Smooth muscle cell (in vitro differentiated cells): ENCODE results near the gene RSPH9. TPM values are rescaled to one million over a fixed set of nuclear protein-coding genes. Genes with fewer than 3 reads are reported as not detected.

Experiments
- DNase-seq: peaks from one replicate; lab custom pipeline; 2025; ENCODE audit not compliant: unreplicated experiment; lab: John Stamatoyannopoulos, UW
- H2AFZ ChIP-seq: fragments of 200-600 bp; sonication (generic); 2 replicates; pipeline ENCODE4 v1.6.0; 2016; ENCODE audit warnings: antibody characterized with exemption, low read depth, mild to moderate bottlenecking
- H3F3A ChIP-seq: fragments of 200-600 bp; sonication (generic); 2 replicates; pipeline ENCODE4 v1.6.0; 2017; ENCODE audit warnings: antibody characterized with exemption, low read depth
- H3K27ac ChIP-seq: fragments of 200-600 bp; sonication (generic); 2 replicates; pipeline ENCODE4 v1.5.1; 2016; ENCODE audit warnings: low read depth, mild to moderate bottlenecking
- H3K27me3 ChIP-seq: fragments of 200-600 bp; sonication (generic); 2 replicates; pipeline ENCODE4 v1.6.1; 2016; ENCODE audit warnings: low read depth, mild to moderate bottlenecking
- H3K36me3 ChIP-seq: fragments of 200-600 bp; sonication (generic); 2 replicates; pipeline ENCODE4 v1.5.1; 2016; ENCODE audit warnings: low read depth
- H3K4me1 ChIP-seq: fragments of 200-600 bp; sonication (generic); 2 replicates; pipeline ENCODE4 v1.5.1; 2016; ENCODE audit warnings: low read depth
- H3K4me2 ChIP-seq: fragments of 200-600 bp; sonication (generic); 2 replicates; pipeline ENCODE4 v1.6.0; 2016; ENCODE audit warnings: mild to moderate bottlenecking
- H3K4me3 ChIP-seq: fragments of 200-600 bp; sonication (generic); 2 replicates; pipeline ENCODE4 v1.5.1; 2016; ENCODE audit warnings: mild to moderate bottlenecking
- H3K79me2 ChIP-seq: fragments of 200-600 bp; sonication (generic); 2 replicates; pipeline ENCODE4 v1.6.0; 2016; ENCODE audit warnings: low read depth, mild to moderate bottlenecking
- H3K9ac ChIP-seq: fragments of 200-600 bp; sonication (generic); 2 replicates; pipeline ENCODE4 v1.6.0; 2016; ENCODE audit warnings: low read depth
- H3K9me3 ChIP-seq: fragments of 200-600 bp; sonication (generic); replicated peaks from 2 replicates; pipeline ENCODE4 v1.5.1; 2016; ENCODE audit warnings: low read depth
- H4K20me1 ChIP-seq: fragments of 200-600 bp; sonication (generic); 2 replicates; pipeline ENCODE4 v1.6.0; 2016; ENCODE audit warnings: low read depth
- CTCF ChIP-seq: fragments of 200-600 bp; sonication (generic); IDR thresholded peaks from 2 replicates; pipeline ENCODE4 v1.5.1; 2017; ENCODE audit warnings: borderline replicate concordance, mild to moderate bottlenecking, antibody characterized with exemption; ENCODE audit not compliant: insufficient read depth, poor library complexity, severe bottlenecking
- WGBS: methylation state at CpG from one replicate; pipeline ENCODE4 v1.1.7; 2016; ENCODE audit warnings: low lambda C conversion rate; 5-methylcytosine and 5-hydroxymethylcytosine counted together
- polyA plus RNA-seq: library from polyadenylated mRNA; unstranded; fragments of >200 nt; fragmentation: Nextera tagmentation; extraction: Ambion mirVana; gene quantifications from 2 replicates; pipeline ENCODE4 v1.2.1, GENCODE V29; 2016
- total RNA-seq: library from RNA; depleted of rRNA; stranded (reverse); fragments of >200 nt; gene quantifications from 2 replicates; pipeline ENCODE4 v1.2.3, GENCODE V29; 2014

RSPH9 gene
- total and polyA plus RNA-seq, 2 experiments from 2014 or later = 1.9 to 2.5 TPM

DNA sequence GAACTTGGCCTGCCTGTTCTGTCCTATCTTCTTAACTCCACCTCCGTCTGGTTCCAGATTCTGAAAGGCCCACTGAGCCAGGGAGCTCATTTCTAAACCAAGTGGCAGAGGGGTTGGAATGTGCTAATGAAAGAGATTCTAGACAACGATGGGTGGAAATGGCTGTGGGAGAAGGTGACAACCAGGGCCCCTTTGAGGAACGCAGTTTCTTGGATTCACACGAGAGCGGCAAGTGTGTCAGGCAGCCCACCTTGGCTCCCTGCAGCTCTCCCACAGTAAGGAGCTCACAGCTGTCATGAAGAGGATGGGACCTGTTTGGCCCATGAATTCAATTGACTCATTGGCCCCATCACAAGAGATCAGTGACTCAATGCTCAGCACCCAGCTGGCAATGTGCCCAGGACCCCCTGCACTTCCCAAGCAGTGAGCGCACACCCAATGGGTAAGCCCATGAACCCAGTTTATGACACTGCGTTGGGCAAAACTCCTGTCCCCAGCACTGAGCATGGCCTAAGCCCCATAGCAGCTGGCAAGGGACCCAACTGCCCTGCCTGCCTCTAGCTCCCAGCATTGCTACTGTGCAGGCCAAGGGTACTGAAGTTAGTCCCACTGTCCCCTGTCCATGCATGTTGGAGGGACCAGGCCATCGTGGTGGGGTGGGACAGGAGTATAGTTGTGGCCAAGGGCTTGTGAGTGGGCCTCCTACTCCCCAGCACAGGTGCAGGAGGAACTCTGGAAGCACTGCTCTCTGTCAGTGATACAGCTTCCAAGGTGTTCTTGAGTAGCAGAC, 26.4 kb downstream of the RSPH9 start:
- H3K4me2 ChIP-seq = no peak overlapping the region
- no peaks in the 10 kb centered on the region for H3K36me3 ChIP-seq
- no peaks in the 10 kb centered on the region for H3K27me3 ChIP-seq
- no peaks in the 10 kb centered on the region for H3K79me2 ChIP-seq
- H3K4me3 ChIP-seq = no peak overlapping the region
- 94% methylated on average over 8 of the region's 8 CpGs for WGBS
- no peak for DNase-seq
- peaks cover 19% of the 10 kb centered on the region for H3F3A ChIP-seq
- no peak overlapping the region for H3K9ac ChIP-seq
- no peak overlapping the region for H3K27ac ChIP-seq
- no peaks in the 10 kb centered on the region for H4K20me1 ChIP-seq
- no peak overlapping the region for H2AFZ ChIP-seq
- H3K9me3 ChIP-seq = no peaks in the 10 kb centered on the region
- TF ChIP-seq CTCF = no peak
- peaks cover 29% of the 10 kb centered on the region for H3K4me1 ChIP-seq

GRCh38 chr6:43671801-43672690, 27.2 kb downstream of the RSPH9 start:
- H3K27ac ChIP-seq = no peak overlapping the region

DNA sequence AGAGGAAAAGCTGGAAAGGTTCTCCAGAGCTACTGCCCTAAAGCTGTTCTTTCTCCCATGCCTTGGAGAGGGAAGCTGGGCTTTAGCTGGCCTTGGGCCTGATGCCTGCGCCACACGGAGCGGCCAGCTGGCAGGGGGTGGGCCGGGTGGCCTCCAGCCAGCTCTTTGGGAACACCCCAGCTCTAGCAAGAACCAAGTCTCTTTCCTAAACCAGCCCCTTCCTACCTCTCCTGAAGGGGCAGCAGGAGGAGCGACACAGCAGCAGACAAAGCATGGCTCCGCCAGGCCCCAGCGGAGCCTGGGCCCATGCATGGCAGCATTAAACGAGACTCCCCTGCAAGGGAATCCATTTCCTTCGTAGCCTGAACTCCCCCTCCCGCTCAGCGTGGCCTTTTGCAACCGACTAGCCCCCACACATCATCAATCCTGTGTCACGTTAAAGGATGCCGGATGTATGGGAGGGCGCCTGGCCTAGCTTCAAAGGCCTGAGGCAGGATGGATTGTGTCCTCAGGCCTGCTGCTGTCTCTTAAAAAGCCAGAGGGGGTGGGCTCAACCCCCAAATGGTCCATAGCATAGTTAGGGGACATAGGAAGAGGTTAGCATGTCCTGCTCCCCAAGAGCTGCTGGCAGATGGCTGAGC, 28.7 kb downstream of the RSPH9 start:
- H3K27me3 ChIP-seq = no peaks in the 10 kb centered on the region
- TF ChIP-seq CTCF = no peak
- no peak overlapping the region for H3K9ac ChIP-seq
- peaks cover 13% of the 10 kb centered on the region for H3F3A ChIP-seq
- no peak for DNase-seq
- peaks cover 9% of the 10 kb centered on the region for H3K36me3 ChIP-seq
- H3K4me3 ChIP-seq = no peak overlapping the region
- H3K79me2 ChIP-seq = no peaks in the 10 kb centered on the region
- peaks cover 18% of the 10 kb centered on the region for H3K4me1 ChIP-seq
- H3K9me3 ChIP-seq = no peaks in the 10 kb centered on the region
- no peak overlapping the region for H3K4me2 ChIP-seq
- 86% methylated on average over 15 of the region's 15 CpGs for WGBS
- no peak overlapping the region for H3K27ac ChIP-seq
- no peak overlapping the region for H2AFZ ChIP-seq
- peaks cover 4% of the 10 kb centered on the region for H4K20me1 ChIP-seq

More at GRCh38 chr6:43671801-43672690, 27.2 kb downstream of the RSPH9 start:
- Histone ChIP-seq H3K4me2 (no peak overlapping the region), H2AFZ (no peak overlapping the region), H3K79me2 (no peaks in the 10 kb centered on the region), H3K27me3 (no peaks in the 10 kb centered on the region), H4K20me1 (no peaks in the 10 kb centered on the region), H3K36me3 (no peaks in the 10 kb centered on the region), H3K9me3 (no peaks in the 10 kb centered on the region), H3F3A (peaks cover 19% of the 10 kb centered on the region), H3K4me3 (no peak overlapping the region), H3K9ac (no peak overlapping the region), H3K4me1 (peaks cover 29% of the 10 kb centered on the region)
- no peak for TF ChIP-seq CTCF
- DNase-seq = no peak
- 96% methylated on average over 16 of the region's 16 CpGs for WGBS
